ENCODE data around the gene WWOX. TPM values are rescaled to one million over a fixed set of nuclear protein-coding genes. Genes with fewer than 3 reads are reported as not detected.

The WWOX gene
- total and polyA plus RNA-seq, 2 of the 13 experiments (the other 11 are each of a cell fraction or from before 2014, with no cell fraction given), result 9.1 to 37.4 TPM

DNA sequence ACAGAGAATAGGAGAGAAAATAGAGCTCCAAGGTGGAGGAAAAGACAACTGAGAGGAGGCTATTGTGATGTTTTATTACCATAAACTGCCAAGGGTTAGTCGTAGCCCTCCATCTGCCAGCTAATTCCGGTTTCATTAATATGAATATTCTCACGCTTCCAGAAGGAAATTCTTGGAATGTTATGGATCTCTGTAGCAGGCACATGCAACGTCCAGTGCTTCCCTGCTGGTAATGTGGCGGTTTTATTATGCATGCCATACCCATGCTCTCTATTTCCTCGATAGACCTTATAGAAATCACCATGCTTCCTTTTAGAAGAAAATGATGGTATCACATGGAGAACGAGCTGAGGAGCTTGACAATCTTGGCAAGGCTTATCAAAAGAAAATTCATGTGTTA, 1037.5 kb downstream of the WWOX start:
- no peak for TF ChIP-seq ZBTB3 (CRISPR knock-in tag; IDR thresholded peaks at IDR 0.05; ENCODE audit: borderline replicate concordance, low read depth)
- TF ChIP-seq KLF12 (CRISPR knock-in tag; IDR thresholded peaks at IDR 0.05; ENCODE audit: borderline replicate concordance), result no peak
- no peak for TF ChIP-seq TIGD3 (CRISPR knock-in tag; IDR thresholded peaks at IDR 0.05; ENCODE audit: borderline replicate concordance)
- no peak for TF ChIP-seq NFE2L2 (IDR thresholded peaks at IDR 0.05; ENCODE audit: low read length)
- no peak for TF ChIP-seq ZNF773 (CRISPR knock-in tag; IDR thresholded peaks at IDR 0.05; ENCODE audit: borderline replicate concordance)
- TF ChIP-seq ZBTB20 (CRISPR knock-in tag; IDR thresholded peaks at IDR 0.05; ENCODE audit: borderline replicate concordance, low read depth), result no peak
- TF ChIP-seq ZNF841 (CRISPR knock-in tag; IDR thresholded peaks at IDR 0.05; ENCODE audit: borderline replicate concordance), result no peak
- no peak for TF ChIP-seq ZNF713 (CRISPR knock-in tag; IDR thresholded peaks at IDR 0.05)
- no peak for TF ChIP-seq DPF2 (CRISPR knock-in tag; IDR thresholded peaks at IDR 0.05; ENCODE audit: borderline replicate concordance, low read depth)
- TF ChIP-seq ZFP36L2 (CRISPR knock-in tag; IDR thresholded peaks at IDR 0.05), result no peak
- no peak for TF ChIP-seq NR2F6 (IDR thresholded peaks at IDR 0.05)
- no peak for TF ChIP-seq NR2F6 (CRISPR knock-in tag; IDR thresholded peaks at IDR 0.05)
- no peak for TF ChIP-seq CBX1 (IDR thresholded peaks at IDR 0.05; ENCODE audit: low read depth)
- no peak for TF ChIP-seq ZNF672 (CRISPR knock-in tag; IDR thresholded peaks at IDR 0.05)
- TF ChIP-seq, protein P1, sequence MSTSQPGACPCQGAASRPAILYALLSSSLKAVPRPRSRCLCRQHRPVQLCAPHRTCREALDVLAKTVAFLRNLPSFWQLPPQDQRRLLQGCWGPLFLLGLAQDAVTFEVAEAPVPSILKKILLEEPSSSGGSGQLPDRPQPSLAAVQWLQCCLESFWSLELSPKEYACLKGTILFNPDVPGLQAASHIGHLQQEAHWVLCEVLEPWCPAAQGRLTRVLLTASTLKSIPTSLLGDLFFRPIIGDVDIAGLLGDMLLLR (CRISPR knock-in tag; IDR thresholded peaks at IDR 0.05), result no peak
- TF ChIP-seq KDM1A (CRISPR knock-in tag; IDR thresholded peaks at IDR 0.05), result no peak
- TF ChIP-seq ZNF75D (CRISPR knock-in tag; IDR thresholded peaks at IDR 0.05; ENCODE audit: borderline replicate concordance), result no peak
- TF ChIP-seq ZMAT3 (CRISPR knock-in tag; conservative IDR thresholded peaks at IDR 0.05), result no peak
- TF ChIP-seq TEAD2 (CRISPR knock-in tag; IDR thresholded peaks at IDR 0.05), result no peak
- no peak for TF ChIP-seq DNMT3B (CRISPR knock-in tag; conservative IDR thresholded peaks at IDR 0.05)
- no peak for TF ChIP-seq NAIF1 (CRISPR knock-in tag; IDR thresholded peaks at IDR 0.05; ENCODE audit: borderline replicate concordance)
- Histone ChIP-seq H3K27ac (ENCODE audit: extremely low read length, insufficient read depth, low read length) (no peak overlapping the region), H3K4me2 (ENCODE audit: low read depth, low read length) (no peak overlapping the region), H4K20me1 (ENCODE audit: insufficient read depth, low read length) (no peaks in the 10 kb centered on the region), H3K9ac (ENCODE audit: insufficient read depth, low read depth, low read length) (no peak overlapping the region), H3K4me3 (replicated peaks in 1 of 3; ENCODE audit: insufficient read depth in 1 of 3, low read depth in 2 of 3, low read length in 3 of 3) (no peak overlapping the region), H3K79me2 (ENCODE audit: insufficient read depth, low read length) (no peaks in the 10 kb centered on the region), H3K9me3 (ENCODE audit: low read length) (peaks cover 2% of the 10 kb centered on the region), H3K4me1 (ENCODE audit: insufficient read depth, low read length) (peaks cover 8% of the 10 kb centered on the region), H3K27me3 (ENCODE audit: control insufficient read depth in 1 of 2, insufficient read depth in 2 of 2, low read length in 2 of 2) (peaks cover 0 to 6% of the 10 kb centered on the region in 2 experiments; a peak in 2 of 5 replicates), H2AFZ (ENCODE audit: low read length) (no peak overlapping the region), H3K36me3 (replicated peaks in 1 of 2; ENCODE audit: control insufficient read depth in 1 of 2, insufficient read depth in 2 of 2, low read length in 2 of 2) (no peaks in the 10 kb centered on the region)
- no peak for FAIRE-seq
- no peak for ATAC-seq
- WGBS (ENCODE audit: low lambda C conversion rate), result 61% methylated on average over 7 of the region's 7 CpGs
- intact Hi-C loops (cut with micrococcal nuclease; ENCODE audit: unreplicated experiment) (no loop called here), in situ Hi-C loops (cut with HindIII; ENCODE audit: extremely low pct_ligation_motif_present, low pct_unique_long_range_greater_than_20kb) (no loop called here)
- no TSS peak for BruUV-seq (replicated peaks)
- POLR2A ChIA-PET, result no interaction called here
- CTCF ChIA-PET (ENCODE audit: low intra/inter-chr PET ratio, low total read pairs), result no interaction called here
- no peak for DNase-seq (ENCODE audit: low spot score)
